Hematopoietic multipotent progenitor cell treated with erythropoietin and hydrocortisone succinate and interleukin-3 and kit ligand, for 4 days (in vitro differentiated cells): ENCODE measurements around the gene RPS21.
A peak's percentile ranks its signal among the peaks of the same experiment; 100 is the strongest.

ENCODE experiments used
- DNase-seq: peaks from one replicate; pipeline ENCODE4 v3.0.0-alpha.2; 2015

The RPS21 gene

DNA sequence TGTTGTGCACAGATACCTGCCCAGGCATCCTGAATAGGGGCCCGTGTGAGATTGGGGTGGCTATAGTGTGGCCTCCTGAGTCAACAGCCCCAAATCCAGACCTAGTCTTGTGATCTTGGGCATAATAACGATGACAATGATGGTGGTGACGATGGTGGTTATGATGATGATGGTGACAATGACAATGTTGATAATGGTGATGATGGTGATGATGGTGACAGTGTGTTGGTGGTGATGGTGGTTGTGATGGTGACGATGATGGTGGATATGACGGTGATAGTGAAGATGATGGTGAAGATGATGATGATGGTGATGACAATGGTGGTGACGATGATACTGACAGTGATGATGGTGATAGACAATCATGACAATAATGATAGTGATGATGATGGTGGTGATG lies 5.1 kb upstream of the RPS21 start:
- no peak for DNase-seq

DNA sequence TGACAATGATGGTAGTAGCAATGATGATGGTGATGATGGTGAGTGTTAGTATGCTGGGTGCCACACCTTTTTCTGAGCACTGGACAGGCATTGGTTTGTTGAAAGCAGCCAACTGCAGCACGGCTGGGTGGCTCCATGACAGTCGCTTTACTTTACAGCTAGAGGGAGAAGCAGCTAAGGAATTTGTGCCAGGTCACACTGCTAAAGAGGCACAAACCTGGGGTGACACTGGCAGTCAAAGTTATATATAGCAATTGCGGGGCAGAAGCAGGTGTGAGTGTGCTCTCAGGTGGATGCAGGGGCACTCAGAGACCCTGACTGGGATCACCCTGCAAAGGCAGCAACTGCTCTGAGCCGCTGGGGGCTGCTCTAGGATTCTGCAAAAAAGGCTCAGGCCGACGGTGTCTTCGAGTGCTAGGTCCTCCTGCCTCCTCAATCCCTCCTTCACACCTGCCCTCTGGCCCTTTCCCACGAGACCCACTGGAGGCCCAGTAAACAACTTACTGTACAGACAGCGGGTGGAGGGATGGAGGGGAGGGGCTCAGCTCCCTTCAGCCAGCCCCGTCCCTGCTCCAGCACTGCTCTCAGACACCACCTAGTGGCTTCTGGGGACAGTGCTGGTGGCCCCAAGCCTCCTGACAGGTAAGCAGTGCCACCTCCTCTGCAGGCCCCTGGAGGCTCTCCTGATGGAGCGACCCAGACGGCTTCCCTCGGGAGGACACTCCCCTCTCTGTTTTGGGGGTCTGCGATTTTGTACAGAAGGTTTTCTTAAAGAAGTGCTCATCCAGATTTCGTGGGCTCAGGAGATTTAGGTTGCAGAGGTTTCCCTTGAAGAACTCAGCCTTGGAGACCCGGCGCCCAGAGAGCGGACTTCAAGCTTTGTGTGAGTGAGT lies 4.4 kb upstream of the RPS21 start:
- peak; percentile 88 for DNase-seq

DNA sequence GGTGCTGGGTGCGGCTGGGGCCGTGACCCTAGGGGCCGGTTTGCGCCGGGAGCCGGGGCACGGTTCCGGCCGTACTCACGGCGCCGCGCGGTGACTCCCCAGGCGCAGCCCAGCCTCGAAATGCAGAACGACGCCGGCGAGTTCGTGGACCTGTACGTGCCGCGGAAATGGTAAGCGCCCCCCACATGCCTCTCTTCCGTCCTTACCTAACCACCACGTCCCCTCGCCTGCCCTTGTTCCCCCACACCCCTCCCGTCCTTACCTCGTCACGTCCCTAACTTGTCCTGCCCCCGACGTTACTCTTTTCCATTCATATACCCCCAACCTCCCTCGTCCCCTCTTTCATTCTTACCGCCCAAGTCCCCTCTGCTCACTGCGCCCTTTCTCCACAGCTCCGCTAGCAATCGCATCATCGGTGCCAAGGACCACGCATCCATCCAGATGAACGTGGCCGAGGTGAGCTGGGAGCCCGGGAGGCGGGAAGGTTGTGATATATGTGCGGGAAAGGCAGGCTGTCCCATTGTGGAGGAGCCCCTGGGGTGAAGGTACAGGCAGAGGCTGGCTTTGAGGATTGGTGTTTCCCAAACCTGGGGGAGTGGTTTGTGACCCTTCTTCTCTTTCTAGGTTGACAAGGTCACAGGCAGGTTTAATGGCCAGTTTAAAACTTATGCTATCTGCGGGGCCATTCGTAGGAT lies 463 bp downstream of the RPS21 start:
- DNase-seq = peak; percentile 46

DNA sequence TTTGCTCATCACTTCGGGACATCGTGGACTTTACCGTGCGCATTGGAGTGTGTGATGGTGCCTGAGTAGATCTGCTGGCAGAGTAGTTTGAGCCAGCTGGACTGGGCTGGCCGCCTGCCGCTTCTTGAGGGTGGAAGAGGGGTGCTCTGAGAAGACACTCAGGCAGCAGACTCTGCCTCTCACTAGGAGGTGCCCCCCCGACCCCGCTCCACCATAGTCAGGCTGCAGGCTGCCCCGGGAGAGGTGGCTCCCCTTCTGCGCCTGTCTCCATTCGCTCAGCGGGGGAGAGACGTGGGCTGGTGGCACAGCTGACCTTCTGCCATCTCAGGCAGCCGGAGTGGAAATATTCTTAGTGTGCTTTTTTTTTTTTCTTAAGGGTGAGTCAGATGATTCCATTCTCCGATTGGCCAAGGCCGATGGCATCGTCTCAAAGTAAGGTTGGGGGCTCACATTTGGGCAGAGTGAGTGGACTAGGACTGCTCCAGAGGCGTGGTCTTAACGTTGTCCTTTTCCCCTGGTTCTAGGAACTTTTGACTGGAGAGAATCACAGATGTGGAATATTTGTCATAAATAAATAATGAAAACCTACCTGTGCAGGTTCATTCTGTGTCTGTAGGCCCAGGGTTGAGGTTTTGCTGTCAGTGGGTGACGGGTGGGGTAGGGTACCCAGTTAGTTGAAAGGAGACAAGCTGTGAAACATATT lies 1.2 kb downstream of the RPS21 start:
- DNase-seq = no peak

DNA sequence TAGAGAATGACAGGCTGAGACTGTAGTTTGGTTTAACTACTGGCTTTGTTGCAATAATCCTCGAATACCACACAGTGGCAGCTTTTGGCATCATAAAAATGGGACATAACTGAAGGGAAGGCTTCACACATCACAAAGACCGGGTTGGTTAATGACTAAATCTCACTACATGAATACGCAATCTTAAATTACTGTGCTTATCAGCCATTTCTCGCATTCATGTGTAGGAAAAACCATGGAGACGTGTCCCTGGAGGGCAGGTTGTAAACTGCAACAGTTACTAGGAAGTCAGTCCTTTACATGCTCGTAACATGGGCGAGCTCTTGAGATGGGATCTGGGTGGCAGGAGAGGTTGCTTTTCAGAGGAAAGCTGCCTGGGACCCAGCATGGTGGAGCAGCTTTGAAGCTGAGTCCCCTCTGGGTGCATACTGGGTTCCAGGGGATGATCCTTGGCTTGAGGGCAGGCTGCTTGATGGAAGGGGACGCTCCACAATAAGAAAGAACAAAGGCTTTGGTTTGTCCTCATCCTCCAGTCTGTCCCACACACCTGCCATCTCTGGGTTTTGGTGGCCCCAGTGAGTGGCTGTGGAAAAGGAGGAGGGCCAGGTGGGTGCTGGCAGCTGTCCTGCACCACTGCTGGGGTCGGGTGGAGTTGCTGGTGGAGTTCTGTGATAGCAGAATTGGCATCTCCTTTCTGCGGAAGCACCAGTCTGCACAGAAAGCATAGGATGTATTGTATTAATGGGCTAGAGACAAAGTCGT lies 2.1 kb downstream of the RPS21 start:
- DNase-seq = peak; percentile 50

DNA sequence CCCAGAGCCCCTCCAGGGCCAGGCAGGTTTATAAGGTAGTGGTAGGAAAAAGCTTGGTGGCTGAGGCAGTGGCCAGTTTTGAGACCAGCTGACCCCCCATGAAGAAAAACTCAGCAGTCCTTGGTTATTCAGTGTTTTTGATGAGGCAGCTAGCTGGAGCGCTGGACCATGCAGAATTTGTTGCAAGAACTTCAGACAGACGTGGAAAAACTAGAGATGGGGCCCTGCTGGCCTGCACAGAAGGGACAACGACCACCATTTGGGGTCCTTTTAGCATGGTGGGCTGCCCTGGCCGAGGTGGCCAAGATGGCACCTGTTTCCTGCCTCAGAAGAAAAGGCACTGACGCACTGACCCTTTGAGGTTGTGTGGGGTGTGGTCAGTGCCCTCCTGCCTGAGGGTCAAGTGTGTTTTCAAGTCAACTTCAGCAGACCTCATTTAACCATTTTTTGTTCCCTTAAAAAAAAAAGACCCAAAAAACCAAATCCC lies 2.7 kb downstream of the RPS21 start:
- no peak for DNase-seq

DNA sequence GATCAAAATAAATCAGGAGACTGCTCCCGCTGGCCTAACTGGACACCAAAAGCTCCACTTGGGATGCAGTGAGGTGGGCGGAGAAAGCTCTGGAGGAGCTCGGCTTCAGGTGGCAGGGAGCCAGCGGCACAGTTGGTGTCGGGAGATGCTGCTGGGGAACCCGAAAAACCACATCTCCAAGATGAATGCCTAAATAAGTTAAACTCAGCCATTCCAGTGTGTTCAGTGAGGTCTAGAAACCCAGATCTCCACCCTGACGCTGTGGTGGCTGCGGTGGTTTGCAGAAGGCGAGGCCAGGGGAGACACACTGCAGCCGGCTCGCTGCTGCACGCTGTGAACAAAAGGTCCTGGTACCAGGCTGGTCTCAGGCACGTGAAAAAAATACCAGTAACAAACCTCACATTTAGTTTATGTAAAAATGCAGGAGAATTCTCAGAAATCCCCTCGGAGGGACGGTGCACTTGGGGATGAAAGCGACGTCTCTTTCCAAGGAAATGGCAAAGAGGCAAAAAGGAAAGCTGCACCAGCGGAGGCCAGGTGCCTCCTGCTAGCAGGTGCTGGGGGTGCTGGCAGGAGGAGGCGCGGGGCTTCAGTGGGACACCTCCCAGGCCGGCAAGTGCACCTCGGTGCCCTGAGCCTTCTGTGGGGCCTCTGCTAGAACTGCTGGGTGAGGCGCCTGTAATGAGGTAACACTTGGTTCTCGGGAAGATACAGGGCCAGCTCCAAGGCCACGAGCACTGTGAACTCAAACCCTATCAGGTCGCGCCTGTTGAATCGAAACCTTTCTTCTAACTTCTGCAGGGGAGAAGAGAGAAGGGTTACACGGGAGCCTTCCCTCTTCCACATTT lies 3.6 kb downstream of the RPS21 start:
- no peak for DNase-seq

DNA sequence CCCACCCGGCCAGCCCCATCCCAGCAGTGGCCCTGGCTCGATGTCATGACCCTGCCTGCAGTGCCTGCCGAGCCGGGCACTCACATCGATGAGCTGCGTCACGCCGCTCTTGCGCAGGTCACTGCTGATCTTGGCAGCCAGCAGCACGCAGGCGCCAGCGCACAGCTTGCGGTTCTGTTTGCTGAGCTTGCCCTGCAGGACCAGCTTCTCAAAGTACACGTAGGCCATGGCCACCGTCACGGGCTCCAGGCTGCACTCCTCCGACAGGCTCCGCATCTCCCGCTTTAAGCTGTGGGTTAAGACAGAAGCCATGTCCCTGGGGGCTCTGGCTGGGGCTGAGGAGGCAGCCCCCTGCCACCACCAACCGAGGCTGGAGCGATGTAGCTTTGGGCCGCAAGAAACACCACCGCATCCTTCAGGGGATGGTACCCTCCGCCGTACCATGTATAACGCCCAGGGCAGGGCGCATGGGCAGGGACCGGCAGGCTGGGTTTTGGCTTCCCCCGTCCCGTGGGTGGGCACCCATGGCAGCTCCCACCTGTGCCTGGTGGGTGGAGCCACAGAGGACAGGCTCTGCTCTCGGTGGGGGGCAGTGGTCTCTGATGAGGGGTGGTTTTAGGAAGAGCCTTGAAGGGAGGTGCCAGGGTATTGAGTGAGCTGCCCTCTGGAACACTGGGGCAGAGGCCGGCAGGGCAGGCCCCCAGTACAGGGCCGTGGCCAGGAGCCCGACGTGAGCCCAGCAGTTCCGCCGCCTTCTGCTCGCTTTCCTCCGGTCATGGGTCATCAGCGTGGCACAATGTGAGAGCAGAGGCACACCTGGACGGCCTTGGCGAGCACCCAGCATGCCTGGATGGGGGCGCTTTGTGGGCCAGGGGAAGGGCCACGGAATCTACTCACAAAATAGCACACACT lies 4.5 kb downstream of the RPS21 start:
- no peak for DNase-seq

DNA sequence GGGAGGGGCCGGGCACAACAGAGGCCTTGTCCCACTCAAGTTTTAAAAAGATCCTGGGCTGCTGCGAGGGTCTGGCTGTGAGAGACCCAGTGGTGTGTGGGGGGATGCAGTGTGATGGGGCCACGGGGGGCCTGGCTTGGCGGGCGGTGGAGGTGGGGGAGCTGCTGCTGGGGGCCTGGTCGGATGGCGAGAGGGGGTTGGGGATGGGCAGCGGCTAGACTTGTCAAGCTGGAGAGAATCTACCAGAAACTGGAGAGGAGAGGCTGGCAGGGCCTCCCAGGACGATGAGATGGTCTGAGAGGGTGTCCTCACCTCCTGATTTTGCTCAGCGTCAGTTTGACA lies 5.1 kb downstream of the RPS21 start:
- no peak for DNase-seq

DNA sequence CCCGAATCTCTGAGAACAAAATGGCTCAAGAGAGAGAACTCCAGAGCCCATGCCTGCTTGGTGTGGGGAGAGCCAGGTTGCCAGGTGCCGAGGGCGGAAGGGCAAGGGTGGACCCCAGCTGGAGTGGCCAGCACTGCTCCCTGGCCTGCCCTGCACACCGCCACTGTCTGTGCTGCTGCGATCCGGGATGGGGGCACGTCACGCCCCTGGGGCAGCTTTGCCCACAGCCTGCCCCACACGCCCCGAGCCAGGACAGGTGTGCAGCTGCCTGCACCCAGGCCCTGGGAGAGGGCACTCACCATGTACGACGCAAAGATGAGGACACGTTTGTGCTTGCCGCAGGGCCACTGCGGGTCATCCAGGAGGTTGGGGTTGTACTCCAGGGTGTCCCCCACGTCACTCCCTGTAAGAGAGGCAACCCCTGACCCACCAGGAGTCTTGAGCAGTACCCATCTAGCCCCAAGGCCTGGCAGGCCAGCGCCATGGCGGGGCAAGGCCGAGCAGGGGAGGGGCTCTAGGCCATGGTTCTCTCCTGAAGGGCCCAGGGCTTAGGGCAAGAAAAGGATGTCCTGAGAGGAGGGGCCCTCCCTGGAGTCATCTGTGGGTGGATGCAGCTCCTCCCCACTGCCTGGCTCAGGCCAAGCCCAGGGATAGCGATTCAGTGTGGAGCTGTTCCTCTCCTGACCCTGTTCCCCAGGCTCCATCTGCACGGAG lies 5.9 kb downstream of the RPS21 start:
- no peak for DNase-seq

DNA sequence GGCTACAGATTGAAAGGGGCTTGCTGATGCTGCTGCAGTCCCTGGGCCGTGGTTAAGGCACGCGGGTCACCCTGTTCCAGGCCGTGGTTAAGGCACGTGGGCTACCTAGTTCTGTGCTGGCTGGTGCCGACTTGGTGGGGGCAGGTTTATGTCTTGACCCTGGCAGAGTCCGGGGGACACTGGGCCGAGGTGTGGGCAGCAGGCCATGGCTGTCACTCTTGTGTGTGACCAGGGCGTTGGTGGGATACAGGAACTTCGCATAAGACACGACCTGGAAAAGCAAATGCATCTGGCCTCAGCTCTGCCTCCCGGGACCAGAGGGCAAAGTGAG lies 6.4 kb downstream of the RPS21 start:
- DNase-seq = no peak

DNA sequence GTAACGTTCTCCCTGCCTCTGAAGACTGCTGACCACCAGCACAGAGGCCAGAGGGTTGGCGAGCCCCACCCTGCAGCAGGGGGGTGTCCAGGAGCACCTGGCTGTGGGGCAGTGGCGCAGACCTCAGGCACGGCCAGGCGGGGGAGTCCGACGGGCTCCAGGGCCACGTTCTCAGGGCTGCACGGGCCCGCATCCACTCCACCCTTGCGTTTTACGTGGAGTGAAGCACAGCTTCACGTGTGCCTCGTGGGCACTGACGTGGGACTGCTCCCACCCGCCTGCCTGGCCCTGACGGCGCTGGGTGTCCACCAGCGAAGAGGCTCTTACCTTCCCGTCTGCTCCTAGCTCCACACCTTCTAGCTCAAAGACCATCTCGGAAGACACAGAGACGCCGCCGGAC lies 6.9 kb downstream of the RPS21 start:
- DNase-seq = no peak

DNA sequence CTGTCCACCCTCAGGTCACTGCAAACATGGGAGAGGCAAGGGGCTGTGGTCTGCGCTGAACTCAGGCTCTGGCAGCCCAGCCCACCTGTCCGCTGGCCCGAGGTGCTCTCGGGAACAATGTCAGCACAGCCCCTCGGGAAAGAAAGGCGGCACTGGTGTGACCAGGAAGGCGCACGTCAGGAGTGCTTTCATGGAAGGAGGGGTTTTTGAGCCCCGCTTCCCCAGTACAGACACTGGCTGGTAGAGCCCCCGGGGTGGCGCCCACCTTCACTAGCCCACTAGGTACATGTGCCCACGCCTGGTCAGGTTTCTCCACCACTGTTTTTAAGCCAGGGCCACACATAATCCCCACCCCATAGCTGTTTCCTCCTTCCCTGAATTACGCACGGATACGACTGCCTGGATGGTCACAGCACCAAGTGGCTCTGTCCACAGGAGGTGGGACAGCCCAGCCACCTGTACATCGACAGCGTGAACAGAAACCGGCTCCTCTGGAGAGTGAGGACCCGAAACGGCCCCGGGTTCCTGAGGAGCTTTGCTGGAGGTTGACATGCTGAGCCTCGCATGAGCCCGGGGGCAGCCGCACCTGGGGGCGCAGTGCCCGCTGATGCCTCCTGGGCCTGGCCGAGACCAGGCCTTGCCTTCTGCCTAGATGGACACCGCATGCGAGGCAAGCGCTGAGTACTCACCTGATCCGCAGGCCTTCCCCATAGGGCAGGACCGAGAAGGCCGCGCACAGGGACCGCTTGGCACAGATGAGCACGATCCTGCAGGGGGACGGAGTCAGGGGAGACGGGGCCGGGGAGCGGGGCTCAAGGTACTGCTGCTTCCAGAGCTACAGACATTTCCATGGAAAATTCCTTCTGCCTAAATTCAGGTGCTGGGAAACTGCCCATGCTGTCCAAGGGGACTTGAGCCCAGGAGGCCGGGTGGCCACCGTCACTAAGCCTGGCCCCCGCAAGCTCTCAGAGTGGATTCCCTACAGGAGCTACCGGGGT lies 7.6 kb downstream of the RPS21 start:
- DNase-seq = no peak

DNA sequence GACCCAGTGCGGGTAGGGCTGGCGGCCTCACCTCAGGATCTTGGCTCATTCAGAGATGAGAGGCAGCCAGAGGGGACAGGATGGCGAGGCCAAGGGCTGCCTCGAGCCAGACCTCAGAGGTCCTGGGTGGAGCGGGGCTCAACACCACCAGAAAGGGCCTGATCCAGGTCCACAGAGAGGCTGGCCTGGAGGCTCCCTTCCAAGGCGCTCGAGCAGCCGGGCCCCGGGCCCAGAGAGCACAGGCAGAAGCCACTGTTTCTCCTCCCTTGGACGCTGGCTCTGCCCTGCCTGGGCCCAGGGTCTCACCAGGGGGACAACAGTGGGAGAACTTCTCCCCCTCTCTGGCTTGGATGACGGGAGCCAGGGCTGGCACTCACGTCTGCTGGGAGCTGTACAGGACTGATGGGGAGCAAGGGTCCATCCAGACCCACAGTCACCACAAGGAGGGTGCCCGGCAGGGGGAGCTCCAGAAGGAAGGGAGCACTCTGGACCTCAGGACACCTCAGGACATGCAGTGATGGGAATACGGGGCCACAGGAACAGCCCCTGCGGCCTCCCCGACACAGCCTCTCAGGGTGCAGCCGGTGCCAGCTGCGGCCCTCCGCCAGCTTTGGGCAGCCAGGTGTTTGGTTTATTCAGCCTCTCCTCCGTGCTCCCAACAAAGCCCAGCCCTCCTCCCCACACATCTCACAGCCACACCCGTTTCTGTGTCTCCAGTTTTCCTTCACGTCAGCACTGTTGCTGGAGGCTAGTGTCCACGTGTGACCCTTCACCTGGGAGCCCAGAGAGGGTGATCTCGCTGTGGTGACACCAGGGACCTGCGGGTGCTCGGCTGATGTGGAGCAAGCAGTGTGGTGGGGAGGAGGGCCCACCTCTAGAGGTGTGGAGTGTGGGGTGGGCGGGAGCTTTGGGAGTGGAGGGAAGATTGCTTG lies 8.7 kb downstream of the RPS21 start:
- DNase-seq = no peak

DNA sequence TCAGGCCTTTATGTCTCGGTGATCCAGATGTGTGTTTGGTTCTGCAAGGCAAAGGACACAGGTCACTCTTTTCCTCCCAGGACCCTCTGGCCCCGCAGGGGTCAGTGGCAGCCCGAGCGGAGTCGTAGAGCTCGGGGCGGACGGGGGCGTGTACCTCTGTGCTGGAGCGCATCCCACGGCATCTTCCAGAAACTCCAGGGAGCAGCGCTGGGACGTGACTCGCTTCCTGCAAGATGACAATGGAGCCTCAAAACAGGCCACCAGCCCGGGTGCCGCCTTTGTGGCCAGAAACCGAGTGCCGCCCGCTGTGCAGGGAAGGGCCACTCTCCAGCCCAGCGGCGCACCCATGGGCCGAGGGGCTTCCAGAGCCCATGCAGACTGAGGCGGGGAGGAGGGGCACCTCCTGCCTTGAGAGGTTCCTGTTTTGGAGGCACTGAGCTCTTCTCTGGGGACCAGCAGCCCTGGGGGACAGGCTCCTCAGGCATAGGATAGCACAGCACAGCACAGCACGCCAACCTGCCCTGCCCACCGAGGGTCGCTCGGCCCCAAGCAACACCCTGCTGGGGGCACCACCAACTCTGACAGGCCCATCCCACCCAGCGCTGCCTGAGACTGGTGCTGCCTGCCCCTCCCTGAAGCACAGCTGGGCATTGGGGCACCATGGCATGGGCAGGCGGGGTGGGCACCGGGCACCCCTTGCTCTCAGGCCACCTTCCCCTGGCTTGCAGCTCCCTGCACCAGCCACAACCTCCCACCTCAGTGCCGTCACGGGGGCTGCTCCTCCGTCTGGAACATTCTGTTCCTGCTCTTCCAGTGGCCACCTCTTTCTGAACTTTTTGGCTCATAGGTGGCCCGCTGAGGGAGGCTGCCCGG lies 9.7 kb downstream of the RPS21 start:
- no peak for DNase-seq

DNA sequence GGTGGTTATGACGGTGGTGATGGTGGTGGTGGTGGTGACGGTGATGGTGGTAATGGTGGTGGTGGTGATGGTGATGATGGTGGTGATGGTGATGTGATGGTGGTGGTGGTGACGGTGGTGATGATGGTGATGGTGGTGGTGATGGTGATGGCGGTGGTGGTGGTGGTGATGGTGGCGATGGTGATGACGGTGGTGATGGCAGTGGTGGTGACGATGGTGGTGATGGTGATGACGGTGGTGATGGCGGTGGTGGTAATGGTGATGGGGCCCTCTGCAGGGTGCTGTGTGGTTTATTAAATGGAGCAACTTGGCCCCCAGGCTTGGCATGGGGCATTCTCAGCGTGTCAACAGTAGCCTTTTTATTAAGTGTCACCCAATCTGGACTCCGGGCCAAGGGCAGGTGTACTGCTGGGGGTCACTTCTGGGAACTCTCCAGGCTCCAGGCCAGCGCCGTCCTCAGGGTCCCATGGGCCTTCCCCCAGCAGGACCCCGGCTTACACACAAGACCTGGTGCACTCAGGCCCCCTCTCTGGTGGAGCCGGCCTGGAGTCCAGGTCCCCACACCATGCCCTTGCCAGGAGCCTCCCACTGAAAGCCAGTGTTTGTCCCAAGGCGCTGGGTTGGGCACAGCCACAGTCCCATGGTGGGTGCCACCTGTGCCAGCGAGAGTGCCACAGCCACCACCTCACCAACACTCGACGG lies 11.4 kb downstream of the RPS21 start:
- DNase-seq = no peak
